Ishikawa (cell line): ENCODE data around the gene FCN1.

Experiments used
- CEBPB ChIP-seq: IDR thresholded peaks from 2 replicates; pipeline ENCODE4 v1.6.1; 2012
- CREB1 ChIP-seq: IDR thresholded peaks from 2 replicates; pipeline ENCODE4 v1.6.1; 2012; ENCODE audit warnings: low read depth
- EGR1 ChIP-seq: IDR thresholded peaks from 2 replicates; pipeline ENCODE4 v1.6.1; 2012
- EP300 ChIP-seq: IDR thresholded peaks from 2 replicates; pipeline ENCODE4 v1.6.1; 2012; ENCODE audit warnings: borderline replicate concordance
- FOXM1 ChIP-seq: IDR thresholded peaks from 2 replicates; pipeline ENCODE4 v1.6.1; 2012; ENCODE audit warnings: low read depth, borderline replicate concordance
- NFIC ChIP-seq: IDR thresholded peaks from 2 replicates; pipeline ENCODE4 v1.6.1; 2012
- RAD21 ChIP-seq: IDR thresholded peaks from 2 replicates; pipeline ENCODE4 v1.6.1; 2012; ENCODE audit warnings: low read depth
- TAF1 ChIP-seq: IDR thresholded peaks from 2 replicates; pipeline ENCODE4 v1.6.1; 2012; ENCODE audit warnings: low read depth, mild to moderate bottlenecking
- TCF12 ChIP-seq: IDR thresholded peaks from 2 replicates; pipeline ENCODE4 v1.6.1; 2012; ENCODE audit warnings: low read depth
- TEAD4 ChIP-seq: IDR thresholded peaks from 2 replicates; pipeline ENCODE4 v1.6.1; 2012
- YY1 ChIP-seq: IDR thresholded peaks from 2 replicates; pipeline ENCODE4 v1.6.1; 2012; ENCODE audit warnings: low read depth
- ZBTB7A ChIP-seq: IDR thresholded peaks from 2 replicates; pipeline ENCODE4 v1.6.1; 2012; ENCODE audit warnings: low read depth
- TF ChIP-seq, protein P1 (sequence below): IDR thresholded peaks from 2 replicates; pipeline ENCODE4 v1.6.1; 2012
- TF ChIP-seq, protein P2 (sequence below): IDR thresholded peaks from 2 replicates; pipeline ENCODE4 v1.6.1; 2012
- TF ChIP-seq, protein P3 (sequence below): IDR thresholded peaks from 2 replicates; pipeline ENCODE4 v1.6.1; 2012; ENCODE audit warnings: low read depth, mild to moderate bottlenecking

FCN1 gene

DNA sequence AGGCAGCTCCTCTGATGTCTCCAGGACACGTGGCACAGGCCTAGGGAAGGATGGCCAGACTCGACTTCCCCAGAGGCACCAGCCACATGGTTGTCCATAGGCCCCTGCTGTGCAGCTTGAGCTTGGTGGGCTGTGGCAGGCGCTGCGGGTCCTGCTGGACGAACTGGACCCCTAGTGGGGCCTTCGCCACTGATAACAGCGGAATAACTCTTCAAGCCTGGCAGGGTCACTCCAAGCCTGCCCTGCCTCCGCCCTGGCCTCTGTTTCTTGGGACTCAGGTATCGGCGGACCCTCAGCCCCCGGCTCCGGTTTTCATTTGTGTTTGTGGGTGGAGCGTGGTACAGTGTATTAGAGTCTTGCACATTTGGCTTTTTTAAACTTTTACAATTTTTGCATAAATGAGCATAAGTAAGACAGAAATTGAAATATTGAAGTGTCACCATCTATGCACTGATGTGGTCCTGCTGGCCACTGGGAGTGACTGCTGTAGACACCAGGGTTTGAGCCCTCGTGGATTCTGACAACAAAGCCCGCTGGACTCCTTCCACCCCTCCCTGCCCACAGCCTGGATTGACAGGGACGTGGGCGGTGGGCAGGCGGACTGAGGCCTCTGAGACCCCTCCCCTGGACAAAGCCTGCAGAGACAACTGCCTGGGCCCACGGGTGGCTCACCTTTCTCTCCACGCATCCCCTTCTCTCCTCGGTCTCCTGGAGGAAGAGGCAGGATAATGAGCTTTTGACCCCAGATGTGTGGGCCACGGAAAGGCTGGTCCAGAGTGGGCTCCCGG, 3.8 kb downstream of the FCN1 start:
- TF ChIP-seq, protein P1, sequence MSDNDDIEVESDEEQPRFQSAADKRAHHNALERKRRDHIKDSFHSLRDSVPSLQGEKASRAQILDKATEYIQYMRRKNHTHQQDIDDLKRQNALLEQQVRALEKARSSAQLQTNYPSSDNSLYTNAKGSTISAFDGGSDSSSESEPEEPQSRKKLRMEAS, result no peak
- TF ChIP-seq RAD21 (no peak), TEAD4 (no peak), TCF12 (no peak), CREB1 (no peak), ZBTB7A (no peak), EP300 (no peak), FOXM1 (no peak), CEBPB (no peak)
- TF ChIP-seq, protein P2, sequence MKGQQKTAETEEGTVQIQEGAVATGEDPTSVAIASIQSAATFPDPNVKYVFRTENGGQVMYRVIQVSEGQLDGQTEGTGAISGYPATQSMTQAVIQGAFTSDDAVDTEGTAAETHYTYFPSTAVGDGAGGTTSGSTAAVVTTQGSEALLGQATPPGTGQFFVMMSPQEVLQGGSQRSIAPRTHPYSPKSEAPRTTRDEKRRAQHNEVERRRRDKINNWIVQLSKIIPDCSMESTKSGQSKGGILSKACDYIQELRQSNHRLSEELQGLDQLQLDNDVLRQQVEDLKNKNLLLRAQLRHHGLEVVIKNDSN, result no peak
- TF ChIP-seq, protein P3, sequence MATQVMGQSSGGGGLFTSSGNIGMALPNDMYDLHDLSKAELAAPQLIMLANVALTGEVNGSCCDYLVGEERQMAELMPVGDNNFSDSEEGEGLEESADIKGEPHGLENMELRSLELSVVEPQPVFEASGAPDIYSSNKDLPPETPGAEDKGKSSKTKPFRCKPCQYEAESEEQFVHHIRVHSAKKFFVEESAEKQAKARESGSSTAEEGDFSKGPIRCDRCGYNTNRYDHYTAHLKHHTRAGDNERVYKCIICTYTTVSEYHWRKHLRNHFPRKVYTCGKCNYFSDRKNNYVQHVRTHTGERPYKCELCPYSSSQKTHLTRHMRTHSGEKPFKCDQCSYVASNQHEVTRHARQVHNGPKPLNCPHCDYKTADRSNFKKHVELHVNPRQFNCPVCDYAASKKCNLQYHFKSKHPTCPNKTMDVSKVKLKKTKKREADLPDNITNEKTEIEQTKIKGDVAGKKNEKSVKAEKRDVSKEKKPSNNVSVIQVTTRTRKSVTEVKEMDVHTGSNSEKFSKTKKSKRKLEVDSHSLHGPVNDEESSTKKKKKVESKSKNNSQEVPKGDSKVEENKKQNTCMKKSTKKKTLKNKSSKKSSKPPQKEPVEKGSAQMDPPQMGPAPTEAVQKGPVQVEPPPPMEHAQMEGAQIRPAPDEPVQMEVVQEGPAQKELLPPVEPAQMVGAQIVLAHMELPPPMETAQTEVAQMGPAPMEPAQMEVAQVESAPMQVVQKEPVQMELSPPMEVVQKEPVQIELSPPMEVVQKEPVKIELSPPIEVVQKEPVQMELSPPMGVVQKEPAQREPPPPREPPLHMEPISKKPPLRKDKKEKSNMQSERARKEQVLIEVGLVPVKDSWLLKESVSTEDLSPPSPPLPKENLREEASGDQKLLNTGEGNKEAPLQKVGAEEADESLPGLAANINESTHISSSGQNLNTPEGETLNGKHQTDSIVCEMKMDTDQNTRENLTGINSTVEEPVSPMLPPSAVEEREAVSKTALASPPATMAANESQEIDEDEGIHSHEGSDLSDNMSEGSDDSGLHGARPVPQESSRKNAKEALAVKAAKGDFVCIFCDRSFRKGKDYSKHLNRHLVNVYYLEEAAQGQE, result no peak

DNA sequence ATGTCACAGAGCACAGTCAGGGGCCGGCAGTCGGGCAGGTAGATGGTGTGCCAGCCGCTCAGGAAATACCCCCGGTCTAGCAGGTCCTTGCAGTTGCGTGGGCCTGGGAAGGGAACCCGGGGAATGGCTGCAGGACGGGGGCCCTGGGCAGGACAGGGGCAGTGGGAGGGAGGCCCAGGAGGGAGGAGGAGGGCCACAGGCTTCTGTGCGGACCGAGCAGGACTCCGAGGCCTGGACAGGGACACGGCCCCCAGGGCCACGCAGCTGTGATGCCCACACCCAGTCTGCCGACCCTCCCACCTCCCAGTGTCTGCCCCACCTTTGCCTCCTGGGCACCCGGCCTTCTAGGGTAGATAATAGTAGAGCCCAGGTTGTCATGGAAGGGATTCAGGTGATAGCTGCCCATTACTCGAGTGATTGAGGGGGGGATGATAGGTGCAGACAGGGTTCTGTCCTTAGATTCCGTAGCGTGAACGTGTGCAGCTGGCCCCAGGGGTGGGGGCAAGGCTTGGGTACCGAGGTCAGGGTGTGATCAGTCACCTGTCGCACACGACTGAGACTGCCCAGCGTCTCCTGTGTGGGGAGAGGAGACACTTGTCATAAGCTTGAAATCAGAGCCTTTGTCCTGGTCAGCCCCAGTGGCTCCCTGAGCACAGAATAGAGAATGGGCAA, 4.5 kb downstream of the FCN1 start:
- TF ChIP-seq EP300, result no peak
- TF ChIP-seq FOXM1, result no peak
- TF ChIP-seq RAD21, result no peak
- no peak for TF ChIP-seq EGR1
- TF ChIP-seq, protein P1, result no peak
- no peak for TF ChIP-seq YY1
- TF ChIP-seq NFIC, result no peak
- TF ChIP-seq ZBTB7A, result no peak
- no peak for TF ChIP-seq TAF1

DNA sequence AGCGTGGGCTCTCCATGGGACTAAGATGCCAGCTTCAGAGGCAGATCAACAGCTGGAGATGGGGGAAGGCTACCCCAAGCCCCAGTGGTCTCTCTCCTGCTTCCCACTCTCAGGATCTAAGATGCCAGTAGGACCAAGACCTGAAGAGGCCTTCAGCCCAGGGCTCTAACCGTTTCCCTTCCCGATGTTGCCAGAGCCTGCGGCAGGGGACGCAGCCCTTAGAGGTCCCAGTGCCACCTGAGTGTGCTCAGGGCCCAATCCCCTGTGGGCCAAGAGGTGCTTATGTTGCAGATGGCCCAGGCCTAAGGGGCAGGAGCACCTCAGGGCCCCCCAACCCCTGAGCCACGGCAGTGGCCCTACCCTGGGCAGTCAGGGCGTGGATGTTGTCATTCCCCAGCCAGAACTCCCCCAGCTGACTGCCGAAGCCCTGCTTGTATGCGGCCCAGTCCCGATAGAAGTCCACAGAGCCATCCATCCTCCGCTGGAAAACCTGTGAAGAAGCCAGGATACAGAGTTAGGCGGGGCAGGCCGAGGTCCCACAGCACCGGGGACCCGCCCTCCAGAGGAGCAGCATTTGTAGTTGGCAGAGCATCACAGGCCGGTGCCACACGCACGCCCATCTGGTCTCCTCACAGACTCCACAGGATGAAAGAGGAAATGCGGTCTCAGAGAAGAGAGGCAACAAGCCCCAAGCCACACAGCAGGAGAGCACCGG, 5.4 kb downstream of the FCN1 start:
- no peak for TF ChIP-seq FOXM1
- TF ChIP-seq CEBPB, result no peak
- TF ChIP-seq, protein P1, result no peak
- no peak for TF ChIP-seq EP300

DNA sequence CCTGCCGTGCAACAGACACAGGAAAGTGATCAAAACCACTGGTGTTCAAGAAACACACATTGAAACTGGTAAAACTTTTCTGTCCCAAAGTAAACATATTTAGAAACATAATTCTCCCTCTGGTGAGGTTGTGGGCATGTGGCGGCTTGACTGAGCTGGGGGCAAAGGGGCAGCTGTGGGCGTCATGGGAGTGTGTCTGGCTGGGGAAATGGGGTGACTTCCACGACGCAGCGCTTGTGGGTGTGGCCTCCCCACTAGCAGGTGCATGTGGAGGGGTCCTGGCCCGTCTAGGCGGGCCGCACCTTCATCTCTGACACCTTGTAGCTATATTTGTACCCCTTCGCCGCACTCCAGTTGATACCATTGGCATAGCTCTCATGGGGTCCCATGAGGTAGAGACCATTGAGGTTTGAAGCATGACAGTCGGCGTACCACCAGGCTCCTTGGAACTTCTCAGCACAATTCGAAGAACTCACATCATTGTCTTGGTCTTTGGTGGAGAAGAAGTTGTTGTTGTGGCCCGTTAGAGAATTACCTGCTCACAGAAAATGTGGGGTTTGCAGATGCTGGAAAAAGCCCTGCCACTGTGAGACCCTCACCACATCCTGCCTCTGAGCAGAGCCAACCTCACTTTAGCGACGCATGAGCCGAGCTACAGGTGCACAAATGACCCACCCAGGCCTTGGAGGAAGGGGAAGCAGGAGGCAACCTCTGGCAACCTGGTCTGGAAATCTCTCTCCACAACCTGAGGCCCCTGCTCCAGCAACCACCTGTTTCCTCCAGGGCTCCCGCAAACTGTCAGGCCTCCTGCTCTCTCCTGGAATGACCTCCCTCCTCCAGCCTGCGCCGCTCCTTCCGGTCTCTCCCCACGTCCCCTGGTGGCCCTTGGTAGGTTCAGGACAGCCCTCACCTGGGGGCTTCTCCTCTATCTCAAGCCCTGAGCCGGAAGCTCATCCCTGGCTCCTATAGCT, 7.9 kb downstream of the FCN1 start:
- TF ChIP-seq ZBTB7A, result no peak
- no peak for TF ChIP-seq EGR1
- TF ChIP-seq, protein P3, result no peak
- TF ChIP-seq, protein P1, result no peak
- no peak for TF ChIP-seq TAF1
- no peak for TF ChIP-seq FOXM1
- TF ChIP-seq EP300, result no peak
- TF ChIP-seq CEBPB, result no peak
